NCI-H2227 (cell line): ENCODE results near the gene ALG3.

Experiments
- DNase-seq: peaks from one replicate; lab custom pipeline; 2025; ENCODE audit not compliant: unreplicated experiment; lab: John Stamatoyannopoulos, UW

The ALG3 gene

DNA sequence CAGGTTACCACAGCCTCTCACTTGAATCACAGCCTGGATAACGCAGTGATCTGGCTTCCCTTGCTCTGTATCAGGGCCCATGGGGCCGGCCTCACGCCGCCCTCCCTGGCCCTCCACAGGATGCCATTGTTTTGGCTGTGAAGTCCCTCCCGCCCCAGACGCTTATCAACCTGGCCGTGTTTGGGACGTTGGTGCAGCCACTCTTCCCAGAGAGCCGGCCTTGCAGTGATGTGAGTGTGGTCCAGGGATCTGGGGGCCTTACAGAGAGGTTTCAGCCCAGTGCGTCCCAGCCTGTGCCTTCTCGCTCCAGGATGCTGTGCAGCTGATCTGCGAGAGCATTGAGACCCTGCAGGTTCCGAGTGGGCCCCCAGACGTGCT lies 12.7 kb downstream of the ALG3 start:
- no peak for DNase-seq

DNA sequence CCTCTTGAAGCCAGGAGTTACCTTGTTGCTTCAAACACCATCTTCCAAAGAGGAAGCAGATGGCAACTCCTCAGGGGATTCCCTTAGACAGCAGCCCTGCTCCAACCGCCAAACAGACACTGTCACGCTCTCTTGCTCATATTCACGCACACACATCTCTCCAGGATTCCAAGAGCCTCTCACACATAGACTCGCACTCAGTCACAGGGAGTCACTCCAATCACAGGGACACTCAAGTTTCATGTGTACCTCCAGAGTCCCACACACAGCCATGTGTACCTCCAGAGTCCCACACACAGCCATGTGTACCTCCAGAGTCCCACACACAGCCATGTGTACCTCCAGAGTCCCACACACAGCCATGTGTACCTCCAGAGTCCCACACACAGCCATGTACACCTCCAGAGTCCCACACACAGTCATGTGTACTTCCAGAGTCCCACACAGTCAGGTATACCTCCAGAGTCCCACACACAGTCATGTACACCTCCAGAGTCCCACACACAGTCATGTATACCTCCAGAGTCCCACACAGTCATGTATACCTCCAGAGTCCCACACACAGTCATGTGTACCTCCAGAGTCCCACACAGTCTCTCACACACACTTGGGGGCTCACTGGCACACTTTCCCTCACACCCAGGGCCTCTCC lies 13.3 kb downstream of the ALG3 start:
- DNase-seq: peak; percentile 13

DNA sequence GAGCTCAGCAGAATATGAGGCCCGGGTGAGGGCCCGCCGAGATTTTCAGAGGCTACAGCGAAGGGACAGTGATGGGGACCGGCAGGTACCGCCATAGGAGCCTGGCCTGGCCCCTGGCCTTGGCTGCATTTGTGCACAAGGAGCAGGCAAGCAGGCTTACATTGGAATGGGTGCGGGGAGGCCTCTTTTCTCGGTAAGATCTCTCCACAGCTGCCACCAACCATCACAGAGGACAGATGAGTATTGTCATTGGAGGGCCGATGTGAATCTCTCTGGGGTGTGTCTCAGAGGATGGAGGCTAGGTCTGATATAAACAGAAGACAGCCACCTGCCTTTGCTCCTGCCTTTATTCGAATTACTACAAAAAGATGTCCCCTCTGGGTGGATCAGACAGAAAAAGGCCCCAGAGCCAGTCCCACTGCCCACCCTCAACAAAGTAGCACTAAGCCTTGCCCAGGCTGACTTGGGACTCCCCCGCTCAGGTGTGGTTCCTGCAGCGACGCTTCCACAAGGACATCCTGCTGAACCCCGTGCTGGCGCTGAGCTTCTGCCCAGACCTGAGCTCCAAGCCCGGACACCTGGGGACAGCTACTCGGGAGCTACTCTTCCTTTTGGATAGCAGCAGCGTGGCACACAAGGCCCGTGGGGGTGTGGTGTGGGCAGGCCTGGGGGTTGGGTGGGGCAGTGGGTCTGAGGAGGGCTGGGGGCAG lies 13.9 kb downstream of the ALG3 start:
- DNase-seq: no peak

DNA sequence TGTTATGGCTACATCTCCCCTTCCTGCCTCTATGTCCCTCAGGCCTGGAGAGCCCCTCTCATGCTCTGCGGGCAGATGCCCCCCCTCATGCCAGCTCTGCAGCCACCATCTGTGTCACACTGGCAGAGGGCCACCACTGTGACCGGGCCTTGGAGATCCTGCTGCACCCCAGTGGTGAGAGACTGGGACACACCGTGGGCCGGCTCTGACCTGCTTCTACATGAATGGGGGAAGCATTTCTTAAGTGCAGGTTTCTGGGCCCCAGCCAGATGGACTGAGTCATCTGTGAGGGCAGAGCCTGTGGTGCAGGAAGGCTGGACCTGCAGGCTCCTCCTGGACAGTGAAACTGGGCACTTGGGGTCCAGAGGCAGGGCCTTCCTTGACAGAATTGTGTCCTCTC lies 14.5 kb downstream of the ALG3 start:
- no peak for DNase-seq

DNA sequence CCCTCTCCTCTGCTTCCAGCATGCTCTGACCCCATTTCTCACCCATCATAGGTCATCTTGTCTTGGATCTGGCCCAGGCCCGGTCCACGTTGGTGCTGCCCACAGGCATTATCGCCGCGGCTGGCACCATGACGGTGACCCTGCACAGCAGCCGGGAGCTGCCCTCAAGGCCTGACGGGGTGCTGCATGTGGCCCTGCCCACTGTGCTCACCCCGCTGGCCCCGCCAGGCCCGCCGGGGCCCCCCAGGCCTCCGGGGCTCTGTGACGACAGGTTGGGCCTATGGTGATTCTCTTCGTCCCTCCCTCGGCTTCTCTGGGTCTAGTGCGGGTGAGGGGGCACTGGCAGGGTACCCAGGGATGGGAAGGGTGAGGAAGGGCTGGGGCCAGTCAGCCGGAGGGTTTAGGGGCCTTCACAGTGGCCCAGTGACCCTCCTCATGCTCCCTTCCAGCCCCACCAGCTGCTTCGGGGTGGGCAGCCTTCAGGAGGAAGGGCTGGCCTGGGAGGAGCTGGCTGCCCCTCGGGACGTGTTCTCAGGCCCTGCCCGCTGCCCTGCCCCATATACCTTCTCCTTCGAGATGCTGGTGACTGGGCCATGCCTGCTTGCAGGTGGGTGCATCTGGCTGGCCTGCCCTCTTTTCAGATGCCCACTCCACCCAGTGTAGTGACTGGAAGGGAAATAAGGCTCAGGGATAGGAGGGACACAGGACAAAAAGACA lies 15.5 kb downstream of the ALG3 start:
- no peak for DNase-seq

DNA sequence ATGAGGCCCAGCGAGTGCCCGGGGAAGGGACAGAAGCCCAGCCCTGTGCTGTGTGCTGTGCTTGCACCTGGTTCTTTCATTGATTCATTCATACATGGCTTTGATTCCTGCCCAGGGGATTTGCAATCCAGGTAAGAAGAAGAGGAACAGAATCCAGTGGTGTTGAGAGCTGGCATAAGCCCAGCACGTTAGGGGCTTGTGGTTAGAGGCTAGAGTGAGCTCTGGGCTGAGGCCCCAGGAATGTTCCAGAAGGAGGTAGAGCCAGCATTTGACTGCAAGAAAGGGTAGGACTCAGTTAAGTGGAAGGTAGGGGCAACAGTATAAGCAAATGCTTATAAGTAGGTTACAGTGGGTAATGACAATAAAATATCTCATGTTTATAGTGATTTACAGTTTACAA lies 17.1 kb downstream of the ALG3 start:
- DNase-seq: no peak

DNA sequence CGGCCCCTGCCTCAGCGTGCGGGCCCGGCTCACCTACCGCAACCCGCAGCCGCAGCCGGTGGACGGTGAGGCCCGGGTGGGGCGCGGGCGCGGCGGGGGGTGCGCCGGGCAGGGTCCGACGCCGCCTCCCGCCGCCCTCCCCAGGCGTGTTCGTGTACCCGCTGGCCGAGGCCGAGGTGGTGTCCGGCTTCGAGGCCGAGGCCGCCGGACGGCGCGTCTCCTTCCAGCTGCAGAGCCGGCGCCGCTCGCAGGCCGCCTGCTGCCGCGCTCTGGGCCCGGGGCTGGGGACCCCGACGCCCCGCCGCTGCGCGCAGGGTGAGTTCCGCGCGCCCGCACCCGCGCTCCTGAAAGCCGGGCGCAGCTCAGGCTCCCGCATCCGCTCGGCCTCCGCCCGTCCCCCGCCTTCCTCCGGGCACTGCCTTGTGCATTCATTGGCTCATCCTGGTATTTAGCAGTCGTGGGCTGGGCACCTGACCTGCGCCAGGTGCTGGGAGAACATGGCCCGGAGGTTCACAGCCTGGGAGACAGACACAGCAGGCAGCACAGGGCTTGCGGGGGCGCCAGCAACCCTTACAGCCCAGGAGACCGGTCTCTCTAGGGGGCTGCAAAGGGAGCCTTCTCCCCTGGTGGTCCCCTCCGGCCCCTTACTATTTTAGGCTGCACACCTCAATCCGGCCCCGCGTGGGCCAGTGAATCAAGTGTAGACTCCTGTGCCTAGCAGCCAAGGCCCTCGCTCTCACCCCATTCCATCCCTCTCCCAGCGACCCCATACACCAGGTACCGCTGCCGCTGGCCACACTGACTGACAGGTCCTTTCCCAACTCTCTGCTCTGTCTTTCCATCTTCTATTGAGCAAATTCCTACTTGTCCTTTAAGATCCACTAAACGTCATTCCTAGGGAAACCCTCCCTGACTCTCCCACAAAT lies 17.9 kb downstream of the ALG3 start:
- DNase-seq: peak; percentile 19

DNA sequence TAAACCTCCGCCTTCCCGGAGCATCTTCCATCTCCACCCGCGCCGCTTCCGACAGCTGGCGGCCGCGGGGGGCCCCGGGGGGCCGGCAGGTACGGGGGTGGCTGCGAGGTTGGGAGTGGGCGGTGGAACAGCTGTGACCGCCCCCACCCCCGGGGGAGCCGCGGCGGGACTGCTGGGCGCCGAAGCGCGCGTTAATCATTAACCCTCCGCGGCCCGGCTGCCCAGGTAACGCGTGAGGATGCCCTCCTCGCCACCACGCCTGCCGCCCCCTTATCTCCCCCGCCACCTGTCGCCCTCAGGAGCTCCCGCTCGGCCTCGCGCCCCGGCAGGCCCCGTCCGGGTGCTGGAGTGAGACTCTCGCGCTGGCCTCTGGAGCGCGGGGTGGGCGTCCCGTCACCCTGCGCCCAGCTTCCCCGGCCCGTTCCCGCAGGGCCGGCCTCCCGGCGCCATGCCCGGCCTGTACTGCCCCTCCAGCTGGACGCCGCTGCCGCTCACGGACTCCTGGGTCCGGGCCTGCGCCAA lies 18.6 kb downstream of the ALG3 start:
- peak; percentile 39 for DNase-seq

DNA sequence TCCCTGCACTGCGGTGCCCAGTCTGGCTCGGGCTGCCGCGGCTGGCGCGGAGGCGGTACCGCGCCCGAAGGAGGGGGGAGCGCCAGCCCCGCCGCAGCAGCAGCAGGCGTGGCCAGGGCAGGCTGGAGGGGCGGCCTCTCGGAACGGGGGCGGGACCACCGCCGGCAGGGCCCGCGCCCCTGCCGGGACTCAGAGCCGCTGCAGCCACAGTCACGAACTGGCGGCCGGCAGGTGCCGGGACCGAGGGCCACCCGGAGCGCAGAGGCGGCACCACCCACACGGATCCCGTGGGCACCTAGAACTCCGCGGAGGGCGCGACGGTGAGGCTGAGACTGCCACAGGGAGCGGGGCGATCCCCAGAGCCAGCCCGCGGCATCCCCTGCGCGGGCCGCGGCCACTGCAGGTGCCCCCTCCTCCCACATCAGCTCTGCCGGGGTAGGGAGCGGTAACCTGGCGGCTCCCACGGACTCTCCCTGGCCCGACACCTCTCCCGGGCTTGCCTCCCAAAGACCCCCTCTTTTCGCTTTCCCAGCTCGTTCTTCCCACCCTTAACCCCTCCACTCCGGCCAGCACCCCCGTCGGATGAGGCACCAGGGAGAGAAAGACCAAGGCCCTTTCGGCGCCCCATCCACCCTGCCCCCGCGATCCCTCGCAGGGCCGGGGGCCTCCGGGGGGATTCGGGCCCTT lies 19.2 kb downstream of the ALG3 start, which contains the start of gene VWA5B2:
TSS of gene VWA5B2 (plus strand) at position 192 of the 687 bp plus-strand sequence. CDS start 944 bp downstream, outside the sequence.
- DNase-seq: peak; percentile 89

DNA sequence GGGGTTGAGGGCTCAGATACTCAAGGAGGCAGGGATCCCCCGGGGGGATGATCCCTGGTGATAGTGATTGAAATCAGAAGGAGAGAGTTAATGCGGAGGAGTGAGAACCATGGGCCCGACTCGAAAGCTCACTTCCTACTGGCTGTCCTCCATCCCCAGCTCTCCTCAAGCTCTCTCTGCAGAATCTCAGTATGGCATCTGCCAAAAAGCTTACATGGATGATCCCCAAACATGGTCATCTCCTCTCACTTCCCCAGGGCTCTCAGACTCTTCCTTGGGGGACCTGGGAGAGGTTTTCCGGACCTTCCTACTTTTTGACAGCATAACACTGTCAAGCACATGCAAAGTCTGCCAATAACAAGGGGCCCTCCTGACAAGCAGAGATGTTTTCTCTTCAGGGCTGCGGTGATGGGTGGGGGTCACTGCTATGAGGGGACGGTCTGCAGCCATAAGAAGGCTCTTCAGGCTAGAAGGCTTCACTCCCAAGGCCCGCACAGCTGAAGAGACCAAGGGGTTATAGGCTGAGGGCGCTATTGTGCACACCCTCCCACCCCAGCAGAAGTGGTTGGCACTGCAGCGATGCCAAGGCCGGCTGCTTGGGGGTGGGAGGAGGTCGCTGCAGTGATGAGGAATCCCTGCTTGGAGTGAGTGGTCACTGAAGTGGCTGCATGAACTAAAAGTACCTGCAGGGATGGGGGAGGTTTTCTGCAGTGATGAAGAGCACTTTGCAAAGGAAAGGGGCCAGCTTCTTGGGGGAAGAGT lies 20.2 kb downstream of the ALG3 start:
- DNase-seq: no peak

DNA sequence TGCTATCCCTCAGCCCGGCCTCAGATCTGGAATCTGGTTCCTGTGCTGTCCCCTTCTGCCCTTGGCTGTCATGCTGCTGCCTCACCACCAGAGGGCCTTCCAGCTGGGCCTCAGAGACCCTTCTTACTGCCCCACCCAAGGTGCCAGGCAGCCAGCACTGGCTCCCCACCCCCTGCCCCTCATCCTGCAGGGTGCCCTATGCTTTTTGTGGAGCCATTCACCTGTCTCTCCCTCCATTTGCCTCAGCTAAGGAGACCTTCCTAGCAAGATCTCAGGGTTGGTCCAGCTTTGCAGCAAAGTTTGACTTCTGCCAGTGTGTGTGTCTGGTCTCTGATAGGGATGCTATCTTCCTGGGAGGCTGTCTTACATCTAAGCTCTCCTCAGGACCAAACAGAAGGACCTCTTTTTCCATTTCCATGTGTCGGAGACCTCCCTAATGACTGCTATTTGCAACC lies 21.3 kb downstream of the ALG3 start:
- peak; percentile 51 for DNase-seq

DNA sequence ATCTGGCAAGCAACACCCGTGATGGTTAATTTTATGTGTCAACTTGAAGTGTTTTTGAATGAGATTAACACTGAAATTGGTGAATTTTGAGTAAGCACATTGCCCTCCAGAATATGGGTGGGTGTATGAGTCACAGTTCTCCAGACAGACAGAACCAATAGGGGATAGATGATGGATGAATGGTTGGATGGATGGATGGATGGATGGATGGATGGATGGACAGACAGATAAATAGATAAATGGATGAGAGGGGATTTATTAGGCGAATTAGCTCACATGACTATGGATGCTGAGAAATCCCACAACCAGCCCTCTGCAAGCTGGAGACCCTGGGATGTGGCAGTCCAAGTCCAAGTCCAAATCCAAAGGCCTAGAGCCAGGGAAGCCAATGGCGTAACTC lies 24.8 kb downstream of the ALG3 start:
- no peak for DNase-seq

DNA sequence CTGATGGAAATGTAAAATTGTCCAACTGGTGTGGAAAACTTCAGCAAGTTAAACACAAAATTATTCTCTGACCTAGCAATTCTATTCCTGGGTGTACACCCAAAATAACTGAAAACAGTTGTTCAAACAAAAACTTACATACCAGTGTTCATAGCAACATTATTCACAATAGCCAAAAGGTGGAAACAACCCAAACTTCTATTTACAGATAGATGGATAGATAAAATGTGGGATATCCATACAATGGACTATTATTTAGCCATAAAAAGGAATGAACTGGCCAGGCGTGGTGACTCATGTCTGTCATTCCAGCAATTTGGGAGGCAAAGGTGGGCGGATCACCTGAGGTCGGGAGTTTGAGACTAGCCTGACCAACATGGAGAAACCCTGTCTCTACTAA lies 26.2 kb downstream of the ALG3 start:
- DNase-seq: no peak

DNA sequence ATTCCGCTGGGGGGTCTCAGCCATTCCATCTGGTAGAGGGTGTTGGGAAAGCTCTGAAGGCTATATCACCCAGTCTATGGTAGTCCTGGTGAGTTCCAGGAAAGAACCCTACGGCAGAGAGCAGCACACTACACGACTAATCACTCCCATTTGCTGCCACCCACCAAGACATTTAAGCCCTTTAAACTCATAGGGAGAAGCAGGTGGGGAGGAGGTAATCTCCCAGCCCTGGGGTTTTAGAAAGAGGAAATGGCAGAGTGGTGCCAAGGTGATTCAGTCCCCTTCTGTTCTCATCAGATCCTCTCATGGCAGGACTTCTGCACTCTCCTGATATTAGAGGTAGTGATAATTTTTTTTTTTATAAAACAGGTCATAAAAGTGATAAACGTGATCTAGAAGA lies 29.9 kb downstream of the ALG3 start:
- DNase-seq: no peak

DNA sequence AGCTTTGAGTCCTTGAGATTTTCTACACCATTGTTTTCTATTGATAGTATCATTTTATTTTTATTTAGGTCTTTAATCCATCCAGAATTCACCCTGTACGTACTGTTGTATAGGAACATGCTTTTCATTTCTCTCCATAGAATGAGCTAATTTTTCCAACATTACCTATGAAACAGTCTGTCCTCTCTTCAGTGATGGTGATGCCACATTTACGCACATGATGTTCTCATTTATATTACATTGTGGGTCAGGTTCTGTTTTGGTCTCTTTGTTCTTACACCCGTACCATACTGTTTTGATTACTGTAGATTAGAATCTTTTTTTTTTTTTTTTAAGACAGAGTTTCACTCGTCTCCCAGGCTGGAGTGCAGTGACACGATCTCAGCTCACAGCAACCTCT lies 37.0 kb downstream of the ALG3 start:
- DNase-seq: no peak

DNA sequence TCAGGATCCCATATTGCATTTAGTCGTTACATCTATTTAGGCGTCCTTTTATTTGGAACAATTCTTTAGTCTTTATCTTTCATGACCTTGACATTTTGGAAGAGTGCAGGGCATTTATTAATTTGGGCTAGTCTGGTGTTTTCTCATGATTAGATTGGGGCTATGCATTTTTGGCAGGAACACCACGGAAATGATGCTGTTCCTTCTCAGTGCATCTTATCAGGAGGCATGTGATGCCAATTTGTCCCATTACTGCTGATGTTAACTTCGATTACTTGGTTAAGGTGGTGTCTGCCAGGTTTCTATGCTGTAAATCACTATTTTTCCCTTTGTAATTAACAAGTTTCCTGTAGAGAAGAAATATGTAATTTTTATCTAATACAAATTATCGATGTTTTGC lies 37.5 kb downstream of the ALG3 start:
- no peak for DNase-seq

DNA sequence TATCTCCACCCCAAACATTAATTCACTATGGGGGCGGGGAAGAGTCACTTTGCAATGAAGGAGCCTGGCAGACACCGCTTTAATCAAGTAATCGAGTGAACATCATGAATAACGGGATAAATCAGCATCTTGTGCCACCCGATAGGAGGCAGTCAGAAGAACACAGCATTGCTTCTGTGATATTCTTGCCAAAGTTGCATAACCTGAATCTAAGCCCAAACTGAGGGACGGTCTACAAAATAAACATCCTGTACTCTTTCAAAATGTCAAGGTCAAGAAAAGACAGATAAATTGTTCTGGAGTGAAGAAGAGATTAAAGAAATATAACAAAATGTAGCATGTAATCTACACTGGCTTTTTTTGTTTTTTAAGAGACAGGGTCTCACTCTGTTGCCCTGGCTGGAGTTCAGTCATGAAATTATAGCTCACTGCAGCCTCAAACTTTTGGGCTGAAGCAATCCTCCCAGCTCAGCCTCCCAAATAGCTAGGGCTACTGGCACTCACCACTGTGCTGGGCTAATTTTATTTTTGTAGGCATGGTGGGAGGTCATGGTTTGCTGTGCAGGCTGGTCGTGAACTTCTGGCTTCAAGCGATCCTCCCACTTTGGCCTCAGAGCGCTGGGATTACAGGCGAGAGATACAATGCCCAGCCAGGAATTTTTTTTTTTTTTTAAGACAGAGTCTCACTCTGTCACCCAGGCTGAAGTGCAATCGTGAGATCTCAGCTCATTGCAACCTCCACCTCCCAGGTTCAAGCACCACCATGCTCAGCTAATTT lies 39.4 kb downstream of the ALG3 start:
- no peak for DNase-seq

DNA sequence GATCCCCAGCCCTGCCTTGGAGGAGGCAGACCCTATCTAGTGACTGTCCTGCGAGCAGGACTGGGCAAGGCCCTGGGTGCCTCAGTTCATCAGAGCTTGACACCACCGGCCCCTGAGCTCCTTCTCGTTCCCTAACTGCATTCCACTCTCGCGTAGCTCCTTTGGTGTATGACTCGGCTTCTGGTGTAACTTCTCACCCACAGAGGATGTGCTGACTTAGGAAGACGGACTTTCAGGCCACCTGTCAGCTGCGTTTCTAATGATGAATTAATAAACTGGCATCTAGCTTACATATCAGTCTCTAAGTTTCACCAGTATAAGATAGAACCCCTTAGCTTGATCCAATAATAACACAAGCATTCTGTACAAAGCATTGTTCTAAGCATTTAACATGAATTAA lies 45.2 kb downstream of the ALG3 start:
- DNase-seq: no peak

DNA sequence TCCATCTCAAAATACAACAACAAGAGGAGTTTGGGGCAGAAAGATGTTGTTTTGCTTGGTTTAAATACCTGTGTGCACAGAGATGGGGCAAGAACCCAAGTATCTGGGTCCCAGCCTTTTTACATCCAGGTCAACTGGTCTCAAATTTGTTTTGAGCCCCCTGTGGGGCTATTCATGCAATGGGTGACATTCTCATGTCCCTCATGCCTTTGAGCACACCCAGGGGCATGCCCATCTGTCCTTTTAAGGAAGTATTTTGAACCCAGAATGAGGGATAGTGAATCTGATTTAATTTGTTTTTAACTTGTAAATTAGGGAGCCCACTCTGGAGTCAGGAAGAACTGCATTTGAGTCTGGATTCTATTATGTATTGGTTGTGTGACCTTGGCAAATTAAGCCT lies 47.9 kb downstream of the ALG3 start:
- no peak for DNase-seq
